Measurements from ENCODE around the gene SELPLG. TPM values are rescaled to one million over a fixed set of nuclear protein-coding genes. Genes with fewer than 3 reads are reported as not detected.
"Not testable (repeated sequence)": the region's sequence is repeated elsewhere in the genome, so short reads cannot be mapped to it uniquely, and the experiment has no call there.

Gene SELPLG
- total RNA-seq, 2 donors from 2014 or later: 2.6 to 5.3 TPM

DNA sequence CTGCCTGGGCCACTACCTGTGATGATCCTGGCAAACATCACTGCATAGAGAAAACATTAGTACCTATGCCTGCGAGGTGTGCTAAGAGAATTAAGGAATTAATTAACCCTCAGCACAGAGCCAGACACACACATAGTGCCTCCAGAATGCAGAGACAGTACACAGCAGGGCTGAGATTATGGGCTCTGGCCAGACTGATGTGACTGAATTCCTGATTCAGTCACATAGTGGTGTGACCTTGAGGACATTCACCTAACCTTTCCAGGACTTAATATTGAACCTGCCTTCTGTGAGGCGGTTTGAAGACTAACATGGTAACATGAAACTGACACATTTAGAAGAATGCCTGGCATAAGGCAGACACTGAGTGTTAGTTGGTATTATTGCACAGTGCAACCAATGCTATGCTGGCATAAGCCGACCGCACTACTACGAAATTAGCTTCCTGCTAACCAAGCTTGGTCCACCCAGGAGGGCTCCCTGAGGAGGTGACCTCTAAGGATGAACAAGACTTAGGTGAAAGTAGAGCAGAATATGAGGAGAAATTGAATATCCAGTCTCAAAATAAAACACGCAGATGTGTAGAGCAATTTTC lies 32.0 kb upstream of the SELPLG start:
- TF ChIP-seq POLR2A (IDR thresholded peaks at IDR 0.05) (no peak), POLR2AphosphoS5 (IDR thresholded peaks at IDR 0.05) (no peak)
- TF ChIP-seq, protein P1, sequence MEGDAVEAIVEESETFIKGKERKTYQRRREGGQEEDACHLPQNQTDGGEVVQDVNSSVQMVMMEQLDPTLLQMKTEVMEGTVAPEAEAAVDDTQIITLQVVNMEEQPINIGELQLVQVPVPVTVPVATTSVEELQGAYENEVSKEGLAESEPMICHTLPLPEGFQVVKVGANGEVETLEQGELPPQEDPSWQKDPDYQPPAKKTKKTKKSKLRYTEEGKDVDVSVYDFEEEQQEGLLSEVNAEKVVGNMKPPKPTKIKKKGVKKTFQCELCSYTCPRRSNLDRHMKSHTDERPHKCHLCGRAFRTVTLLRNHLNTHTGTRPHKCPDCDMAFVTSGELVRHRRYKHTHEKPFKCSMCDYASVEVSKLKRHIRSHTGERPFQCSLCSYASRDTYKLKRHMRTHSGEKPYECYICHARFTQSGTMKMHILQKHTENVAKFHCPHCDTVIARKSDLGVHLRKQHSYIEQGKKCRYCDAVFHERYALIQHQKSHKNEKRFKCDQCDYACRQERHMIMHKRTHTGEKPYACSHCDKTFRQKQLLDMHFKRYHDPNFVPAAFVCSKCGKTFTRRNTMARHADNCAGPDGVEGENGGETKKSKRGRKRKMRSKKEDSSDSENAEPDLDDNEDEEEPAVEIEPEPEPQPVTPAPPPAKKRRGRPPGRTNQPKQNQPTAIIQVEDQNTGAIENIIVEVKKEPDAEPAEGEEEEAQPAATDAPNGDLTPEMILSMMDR (IDR thresholded peaks at IDR 0.05): no peak
- WGBS: 79% methylated on average over 6 of the region's 6 CpGs
- intact Hi-C loops (cut with DNase I): loop anchor here (2.0 to 10.0 kb wide), 3 partner anchors 65 to 289 kb away; partner anchors contain the start of genes CORO1C and SSH1

DNA sequence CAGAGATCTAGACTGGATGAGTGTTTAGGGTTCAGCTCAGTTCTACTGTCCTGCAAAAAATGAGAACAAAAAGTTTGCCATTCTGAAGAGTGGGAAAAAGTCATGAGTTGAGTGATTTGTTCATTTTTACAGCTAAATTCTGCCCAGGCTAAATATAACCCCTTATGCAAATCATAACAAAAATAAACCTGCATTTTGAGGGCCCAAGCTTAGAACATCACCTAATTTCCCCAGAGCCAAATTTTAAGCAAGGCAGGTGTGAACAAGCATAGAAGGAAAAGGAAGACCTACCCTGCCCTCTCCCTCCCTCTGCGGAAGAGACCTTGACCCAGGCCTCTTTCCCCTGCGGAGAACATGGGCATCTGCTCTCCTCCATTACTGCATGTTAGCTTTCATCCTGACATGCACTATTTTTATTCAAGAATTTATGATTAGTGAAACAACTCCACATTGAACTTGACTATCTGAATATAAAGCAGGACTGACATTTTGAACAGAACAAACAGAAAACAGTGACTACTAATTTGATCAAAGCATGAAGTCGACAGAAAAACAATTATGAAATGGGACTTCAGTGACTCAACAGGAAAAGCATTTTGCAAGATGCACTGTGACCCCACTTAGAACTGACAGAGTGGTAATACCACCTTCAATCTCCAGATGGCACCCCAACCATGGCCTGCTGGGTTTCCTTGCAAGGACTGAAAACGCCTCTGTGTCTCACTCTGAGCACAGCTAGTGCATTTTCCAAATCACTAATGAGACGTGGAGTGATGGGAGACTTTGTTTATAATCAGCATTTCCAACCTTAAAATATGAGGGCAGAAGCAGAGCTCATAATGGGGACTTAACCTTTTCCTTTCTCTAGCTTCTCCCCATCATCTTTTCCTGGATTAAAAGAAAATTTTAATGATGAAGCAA lies 30.9 kb upstream of the SELPLG start:
- intact Hi-C loops (cut with DNase I): loop anchor here (1.0 to 10.0 kb wide), 4 partner anchors 66 to 290 kb away; partner anchors contain the start of genes CORO1C and SSH1
- TF ChIP-seq POLR2AphosphoS5 (IDR thresholded peaks at IDR 0.05) (peak; percentile 74), POLR2A (IDR thresholded peaks at IDR 0.05) (peak; percentile 20)
- TF ChIP-seq, protein P1 (IDR thresholded peaks at IDR 0.05): peak; percentile 77 to 95 (median 93)
- H3K27me3 ChIP-seq (replicated peaks; ENCODE audit: insufficient read depth): no peaks in the 10 kb centered on the region
- no peaks in the 10 kb centered on the region for H3K4me1 ChIP-seq (replicated peaks)
- H3K9me3 ChIP-seq: no peaks in the 10 kb centered on the region
- DNase-seq (ENCODE audit: low spot score): peak; percentile 82
- H3K27ac ChIP-seq: peak overlapping the region; percentile 60 to 63
- H3K36me3 ChIP-seq: no peaks in the 10 kb centered on the region
- 4% methylated on average over 5 of the region's 5 CpGs for WGBS
- no peak overlapping the region for H3K4me3 ChIP-seq

More for the DNA sequence above, 32.0 kb upstream of the SELPLG start:
- H3K4me1 ChIP-seq (replicated peaks): no peaks in the 10 kb centered on the region
- no peak for DNase-seq (ENCODE audit: low spot score)
- H3K27ac ChIP-seq: peak overlapping the region; percentile 25 to 47
- H3K27me3 ChIP-seq (replicated peaks; ENCODE audit: insufficient read depth): no peaks in the 10 kb centered on the region
- H3K36me3 ChIP-seq: no peaks in the 10 kb centered on the region
- no peaks in the 10 kb centered on the region for H3K9me3 ChIP-seq
- H3K4me3 ChIP-seq: no peak overlapping the region

DNA sequence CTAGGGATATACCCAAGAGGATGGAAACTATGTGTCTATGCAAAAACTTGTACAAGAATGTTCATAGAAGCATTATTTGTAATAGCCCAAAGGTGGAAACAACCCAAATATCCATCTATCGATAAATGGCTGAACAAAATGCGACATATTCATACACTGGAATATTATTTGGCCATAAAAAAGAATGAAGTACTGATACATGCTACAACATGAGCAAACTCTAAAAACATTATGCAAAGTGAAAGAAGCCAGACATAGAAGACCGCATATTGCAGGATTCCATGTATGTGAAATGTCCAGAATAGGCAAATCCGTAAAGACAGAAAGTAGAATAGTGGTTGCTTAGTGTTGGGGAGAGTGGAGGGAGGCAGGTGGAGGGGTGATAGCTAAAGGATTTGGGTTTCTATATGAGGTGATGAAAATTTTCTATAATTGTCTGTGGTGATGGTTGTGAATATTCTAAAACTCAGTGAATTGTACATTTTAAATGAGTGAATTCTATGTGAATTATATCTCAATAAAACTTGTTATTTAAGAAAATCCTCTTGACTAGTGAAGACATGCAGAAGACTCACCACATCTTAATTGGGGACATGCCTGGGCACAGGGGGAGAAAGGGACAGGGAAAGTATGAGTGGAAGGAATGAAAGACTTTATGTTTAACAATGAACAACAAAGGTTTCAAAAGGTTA lies 29.8 kb upstream of the SELPLG start:
- intact Hi-C loops (cut with DNase I): loop anchor here (1.0 to 10.0 kb wide), 3 partner anchors 67 to 291 kb away; partner anchors contain the start of gene CORO1C

DNA sequence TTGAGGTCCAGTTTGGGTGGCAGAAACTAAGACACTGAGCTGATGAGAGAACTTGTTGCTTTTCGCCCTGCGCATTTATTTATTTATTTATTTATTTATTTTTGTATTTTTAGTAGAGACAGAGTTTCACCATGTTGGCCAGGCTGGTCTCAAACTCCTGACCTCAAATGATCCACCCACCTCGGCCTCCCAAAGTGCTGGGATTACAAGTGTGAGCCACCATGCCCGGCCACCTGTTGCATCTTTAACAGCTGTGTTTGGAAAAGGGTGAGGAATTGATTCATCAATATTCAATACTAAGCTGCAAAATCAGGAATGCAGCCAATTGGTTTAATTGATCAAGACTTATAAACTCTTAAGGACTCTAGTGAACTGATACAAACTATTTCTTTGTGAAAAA lies 24.4 kb upstream of the SELPLG start:
- H3K36me3 ChIP-seq; intact Hi-C loops (cut with DNase I); H3K4me3 ChIP-seq; DNase-seq (ENCODE audit: low spot score); H3K27me3 ChIP-seq (replicated peaks; ENCODE audit: insufficient read depth); H3K9me3 ChIP-seq; H3K4me1 ChIP-seq (replicated peaks); H3K27ac ChIP-seq: not testable (repeated sequence)
- 97% methylated on average over 4 of the region's 4 CpGs for WGBS

More for the DNA sequence above, 29.8 kb upstream of the SELPLG start:
- no peaks in the 10 kb centered on the region for H3K4me1 ChIP-seq (replicated peaks)
- H3K27me3 ChIP-seq (replicated peaks; ENCODE audit: insufficient read depth): no peaks in the 10 kb centered on the region
- H3K9me3 ChIP-seq: no peaks in the 10 kb centered on the region
- no peak for DNase-seq (ENCODE audit: low spot score)
- no peaks in the 10 kb centered on the region for H3K36me3 ChIP-seq
- 97% methylated on average over 4 of the region's 4 CpGs for WGBS
- peak overlapping the region; percentile 60 to 63 for H3K27ac ChIP-seq
- no peak for TF ChIP-seq POLR2AphosphoS5 (IDR thresholded peaks at IDR 0.05)
- no peak for TF ChIP-seq POLR2A (IDR thresholded peaks at IDR 0.05)
- TF ChIP-seq, protein P1 (IDR thresholded peaks at IDR 0.05): no peak
- H3K4me3 ChIP-seq: no peak overlapping the region

Data from prostate gland (tissue), 2 donors.